ENCODE results near the gene SNX22. TPM values are rescaled to one million over a fixed set of nuclear protein-coding genes. Genes with fewer than 3 reads are reported as not detected.

SNX22 gene
- total RNA-seq, 1 donor, result 0.18 TPM

DNA sequence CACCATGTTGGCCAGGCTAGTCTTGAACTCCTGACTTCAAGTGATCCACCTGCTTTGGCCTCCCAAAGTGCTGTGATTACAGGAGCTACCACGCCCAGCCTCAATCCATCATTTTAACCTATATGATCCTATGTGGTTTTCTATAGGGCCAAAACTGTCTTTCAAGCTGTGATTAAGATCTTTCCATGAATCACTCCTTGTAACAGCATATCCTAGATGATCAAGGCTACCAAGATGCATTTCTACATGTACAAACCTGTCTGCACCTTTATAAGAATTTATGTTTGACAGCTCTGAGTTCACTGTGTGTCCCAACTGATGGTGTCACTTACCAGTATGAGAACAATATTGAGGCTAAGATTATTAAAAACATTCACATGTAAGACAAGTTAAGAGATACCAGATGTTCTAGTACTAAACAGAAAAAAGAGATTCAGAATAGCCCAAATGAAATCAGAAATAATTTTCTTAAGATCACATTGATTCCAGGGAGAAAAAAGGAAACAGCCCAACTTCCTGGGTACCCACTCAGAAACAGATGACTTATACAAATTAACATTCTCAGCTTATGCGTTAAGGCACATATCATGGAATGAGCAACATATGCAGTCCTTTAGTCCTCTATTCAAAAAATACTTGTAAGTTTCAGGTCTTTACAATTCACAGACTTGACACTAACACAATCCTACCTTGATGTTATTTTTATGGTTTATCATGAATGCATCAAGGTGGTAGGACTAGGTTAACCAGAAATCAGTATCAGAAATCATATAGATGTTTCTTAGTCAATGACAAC, 36.1 kb downstream of the SNX22 start:
- H3K4me3 ChIP-seq (ENCODE audit: low read depth, low read length), result no peak overlapping the region
- TF ChIP-seq, protein P1, sequence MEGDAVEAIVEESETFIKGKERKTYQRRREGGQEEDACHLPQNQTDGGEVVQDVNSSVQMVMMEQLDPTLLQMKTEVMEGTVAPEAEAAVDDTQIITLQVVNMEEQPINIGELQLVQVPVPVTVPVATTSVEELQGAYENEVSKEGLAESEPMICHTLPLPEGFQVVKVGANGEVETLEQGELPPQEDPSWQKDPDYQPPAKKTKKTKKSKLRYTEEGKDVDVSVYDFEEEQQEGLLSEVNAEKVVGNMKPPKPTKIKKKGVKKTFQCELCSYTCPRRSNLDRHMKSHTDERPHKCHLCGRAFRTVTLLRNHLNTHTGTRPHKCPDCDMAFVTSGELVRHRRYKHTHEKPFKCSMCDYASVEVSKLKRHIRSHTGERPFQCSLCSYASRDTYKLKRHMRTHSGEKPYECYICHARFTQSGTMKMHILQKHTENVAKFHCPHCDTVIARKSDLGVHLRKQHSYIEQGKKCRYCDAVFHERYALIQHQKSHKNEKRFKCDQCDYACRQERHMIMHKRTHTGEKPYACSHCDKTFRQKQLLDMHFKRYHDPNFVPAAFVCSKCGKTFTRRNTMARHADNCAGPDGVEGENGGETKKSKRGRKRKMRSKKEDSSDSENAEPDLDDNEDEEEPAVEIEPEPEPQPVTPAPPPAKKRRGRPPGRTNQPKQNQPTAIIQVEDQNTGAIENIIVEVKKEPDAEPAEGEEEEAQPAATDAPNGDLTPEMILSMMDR (IDR thresholded peaks at IDR 0.05; ENCODE audit: insufficient read depth, low read length), result no peak
- no peak for DNase-seq (ENCODE audit: low read depth)

DNA sequence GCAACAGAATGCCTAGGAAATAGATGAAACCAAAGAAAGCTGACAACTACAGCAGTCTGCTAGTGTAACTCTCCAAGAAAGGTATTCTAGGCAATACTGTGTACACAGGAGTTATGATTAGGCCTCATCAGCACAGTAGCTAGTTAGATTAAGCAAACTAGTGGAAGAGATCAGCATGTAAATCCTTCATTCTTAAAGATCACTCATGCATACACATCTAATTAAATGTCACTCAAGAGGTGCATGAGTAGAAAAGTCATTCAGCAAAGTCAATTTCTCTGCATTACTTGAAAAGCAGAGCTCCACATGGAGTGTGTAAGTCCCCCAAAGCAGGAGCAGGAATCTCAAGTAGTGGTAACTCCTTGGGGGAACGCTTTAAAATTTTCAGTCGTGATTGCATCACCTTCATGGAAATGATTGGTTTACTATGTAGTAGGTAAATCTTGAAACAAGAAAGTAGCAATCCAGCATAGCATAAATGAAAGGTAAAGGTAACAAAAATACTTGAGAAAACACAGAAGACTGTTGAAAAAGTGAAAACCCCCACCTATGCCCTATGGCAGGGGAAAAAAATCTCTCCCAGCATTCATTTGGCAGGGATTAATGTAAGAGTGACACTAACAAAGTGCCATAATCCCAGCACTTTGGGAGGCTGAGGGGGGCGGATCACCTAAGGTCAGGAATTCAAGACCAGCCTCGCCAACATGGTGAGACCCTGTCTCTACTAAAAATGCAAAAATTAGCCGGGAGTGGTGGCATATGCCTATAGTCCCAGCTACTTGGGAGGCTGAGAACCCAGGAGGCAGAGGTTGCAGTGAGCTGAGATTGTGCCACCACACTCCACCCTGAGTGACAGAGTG, 40.7 kb downstream of the SNX22 start:
- H3K4me3 ChIP-seq (ENCODE audit: low read depth, low read length), result no peak overlapping the region
- TF ChIP-seq, protein P1 (IDR thresholded peaks at IDR 0.05; ENCODE audit: insufficient read depth, low read length), result no peak
- DNase-seq (ENCODE audit: low read depth), result no peak

DNA sequence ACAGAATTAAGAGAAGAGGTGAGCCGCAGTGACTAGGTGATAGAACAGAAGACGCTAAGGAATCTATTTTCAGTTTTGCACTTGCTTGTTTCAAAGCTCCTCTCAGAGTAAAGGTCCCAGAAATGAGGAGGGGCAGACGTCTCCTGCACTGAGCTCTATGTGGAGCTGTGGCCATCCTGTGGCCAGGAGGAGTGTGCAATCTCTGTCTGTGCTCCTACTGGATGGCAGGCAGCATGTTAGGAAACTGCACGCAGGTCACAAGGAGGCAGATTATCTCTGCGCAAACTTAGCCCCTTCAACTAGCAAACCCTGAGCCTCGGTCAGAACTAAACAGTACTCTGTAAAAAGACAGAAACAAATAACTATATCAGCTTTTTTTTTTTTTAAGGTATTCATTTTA, 42.4 kb downstream of the SNX22 start:
- no peak for DNase-seq (ENCODE audit: low read depth)
- H3K4me3 ChIP-seq (ENCODE audit: low read depth, low read length), result no peak overlapping the region
- TF ChIP-seq, protein P1 (IDR thresholded peaks at IDR 0.05; ENCODE audit: insufficient read depth, low read length), result no peak

DNA sequence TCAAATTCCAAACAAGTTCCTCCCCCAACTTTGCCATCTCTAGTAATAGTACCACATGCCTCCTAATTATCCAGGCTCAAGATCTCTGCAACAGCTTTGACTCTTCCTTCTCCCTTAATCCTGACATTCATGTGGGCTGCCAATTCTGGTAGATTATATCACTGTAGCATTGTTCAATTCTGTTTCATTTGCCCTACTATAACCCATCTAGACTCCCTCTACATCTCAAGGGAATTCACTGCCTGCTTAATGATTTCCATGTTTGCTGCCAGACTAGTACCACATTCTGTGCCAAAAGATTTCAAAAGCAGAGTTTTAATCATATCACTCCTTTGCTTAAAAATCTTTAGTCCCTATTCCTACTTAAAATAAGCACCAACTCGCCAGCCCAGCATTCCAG, 45.9 kb downstream of the SNX22 start:
- TF ChIP-seq, protein P1 (IDR thresholded peaks at IDR 0.05; ENCODE audit: insufficient read depth, low read length), result no peak
- DNase-seq (ENCODE audit: low read depth), result peak; percentile 93
- H3K4me3 ChIP-seq (ENCODE audit: low read depth, low read length), result no peak overlapping the region

DNA sequence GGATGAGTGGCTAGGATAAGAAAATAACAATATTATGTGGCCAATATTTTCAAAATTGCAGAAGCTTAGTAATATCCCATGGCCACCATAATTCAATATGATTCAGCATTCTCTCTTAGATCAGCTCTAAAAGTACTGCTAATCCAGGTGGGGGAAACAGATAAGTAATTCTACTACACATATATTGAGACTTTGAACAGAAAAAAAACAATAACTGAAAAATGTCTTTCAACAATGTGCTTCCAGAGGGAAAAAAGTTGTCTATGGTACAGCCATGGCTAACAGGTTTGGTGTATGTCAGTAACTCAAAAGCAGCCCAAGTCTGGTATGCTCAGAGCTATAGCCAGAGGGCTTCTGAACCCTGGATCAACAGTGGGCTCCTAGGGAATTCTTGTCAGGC, 53.7 kb downstream of the SNX22 start:
- TF ChIP-seq, protein P1 (IDR thresholded peaks at IDR 0.05; ENCODE audit: insufficient read depth, low read length), result no peak
- DNase-seq (ENCODE audit: low read depth), result no peak
- H3K4me3 ChIP-seq (ENCODE audit: low read depth, low read length), result no peak overlapping the region

Small RNAs within 50 kb of the gene (small RNA-seq; reads per million reads assigned to genes)
- not detected for gene RF00019

Other genes with a start within 250 kb of the SNX22 start
- gene DAPK2, start 105.2 kb upstream of the SNX22 start, total RNA-seq (ENCODE audit: low replicate concordance), result 3.7 and 4.2 TPM in 2 replicates
- 57.5 and 67.7 TPM in 2 replicates for gene CIAO2A, start 57.9 kb upstream of the SNX22 start, total RNA-seq (ENCODE audit: low replicate concordance)
- 37.0 and 55.0 TPM in 2 replicates for gene SNX1, start 55.7 kb upstream of the SNX22 start, total RNA-seq (ENCODE audit: low replicate concordance)
- 237 and 811 TPM in 2 replicates for gene PPIB, start 11.3 kb downstream of the SNX22 start, total RNA-seq (ENCODE audit: low replicate concordance)
- 13.8 and 22.0 TPM in 2 replicates for gene CSNK1G1, start 204.4 kb downstream of the SNX22 start, total RNA-seq (ENCODE audit: low replicate concordance)
- 6.6 and 56.7 TPM in 2 replicates for gene PCLAF, start 229.7 kb downstream of the SNX22 start, total RNA-seq (ENCODE audit: low replicate concordance)
- gene TRIP4, start 236.1 kb downstream of the SNX22 start, total RNA-seq (ENCODE audit: low replicate concordance), result 11.8 and 25.8 TPM in 2 replicates